Stimulated activated CD4-positive, alpha-beta T cell treated with anti-CD3 and anti-CD28 coated beads, TNF-alpha, amount 100 ng/mL, for 24 hours (primary cell): ENCODE measurements around the gene STAT5B.
"Not testable (repeated sequence)": the region's sequence is repeated elsewhere in the genome, so short reads cannot be mapped to it uniquely, and the experiment has no call there.

Experiments used
- DNase-seq, 3 experiments: peaks; one replicate each; pipeline ENCODE4 v3.0.0-alpha.2; 2020; ENCODE audit warnings: low read depth in 3 of 3

The STAT5B gene

GRCh38 chr17:42233994-42234393 lies 42.2 kb downstream of the STAT5B start:
- DNase-seq, result no peak

DNA sequence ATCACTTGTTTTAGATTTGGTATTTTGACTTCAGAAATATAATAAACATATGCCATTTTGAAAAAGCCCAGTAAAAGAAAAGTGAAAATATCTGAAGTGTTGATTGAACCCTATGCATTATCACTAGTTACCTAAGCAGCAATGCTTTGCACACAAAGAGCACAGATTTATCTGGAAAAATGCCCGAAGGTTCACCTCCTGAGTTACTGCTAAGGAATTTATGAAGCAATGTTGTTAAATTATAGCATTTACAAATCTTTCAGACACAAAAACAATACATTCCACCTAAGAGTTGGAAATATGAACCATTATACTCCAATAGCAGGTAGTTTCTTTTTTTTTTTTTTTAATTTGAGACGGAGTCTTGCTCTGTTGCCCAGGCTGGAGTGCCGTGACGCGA lies 43.0 kb downstream of the STAT5B start:
- DNase-seq, result no peak

DNA sequence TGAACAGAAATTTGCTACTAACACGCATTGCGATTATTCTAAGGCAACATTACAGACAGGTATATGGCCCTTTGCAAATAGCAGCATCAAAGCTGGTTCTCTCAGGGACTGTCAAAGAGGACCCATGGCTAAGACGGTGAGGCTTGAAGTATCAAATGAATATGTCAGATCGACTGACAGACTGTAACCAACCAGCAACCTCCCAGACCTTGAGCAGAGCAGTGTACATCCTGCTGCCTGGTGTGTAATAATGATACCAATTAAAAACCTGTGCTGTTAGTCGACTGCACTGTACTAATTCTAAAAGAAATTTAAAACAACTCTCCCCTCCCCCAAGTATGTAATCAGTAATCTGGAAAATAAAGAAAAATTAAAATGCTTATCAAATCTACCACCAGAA lies 46.0 kb downstream of the STAT5B start:
- no peak for DNase-seq

DNA sequence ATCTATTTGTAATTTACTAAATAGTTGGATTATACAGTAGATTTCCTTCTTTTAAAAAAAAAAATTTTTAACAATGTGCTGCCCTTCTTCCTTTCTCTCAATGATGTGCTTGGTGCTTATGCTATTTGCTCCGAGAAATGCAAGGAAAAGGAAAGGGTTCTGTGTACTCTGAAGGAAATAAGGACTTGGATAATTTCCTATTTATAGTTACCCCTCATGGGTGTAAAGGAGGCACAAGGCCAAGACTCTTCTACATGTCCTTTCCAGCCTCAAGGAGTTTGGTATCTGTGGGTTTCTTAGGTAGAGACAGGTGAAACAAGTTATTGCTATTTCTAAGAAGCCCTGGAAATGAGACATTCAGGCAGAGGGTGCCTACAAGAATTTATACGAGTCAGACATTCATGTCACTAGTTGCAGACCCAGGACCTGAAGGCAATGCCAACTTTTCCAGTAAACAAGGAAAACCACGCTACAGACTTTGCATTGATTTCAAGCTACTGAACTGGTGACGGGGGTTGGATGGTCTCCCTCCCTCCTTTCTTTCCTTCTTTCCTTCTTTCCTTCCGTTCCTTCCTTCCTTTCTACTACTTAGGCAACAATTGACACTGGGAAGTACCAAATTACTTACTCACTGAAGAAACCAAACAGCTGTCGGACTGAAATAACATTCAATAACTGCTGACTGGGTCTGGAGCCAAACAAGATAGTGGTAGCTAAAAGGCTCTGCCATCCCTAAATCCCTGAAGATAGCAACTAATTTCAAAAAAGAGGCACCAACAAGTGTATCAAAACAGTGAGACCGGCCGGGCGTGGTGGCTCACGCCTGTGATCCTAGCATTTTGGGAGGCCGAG lies 48.1 kb downstream of the STAT5B start:
- no peak for DNase-seq

DNA sequence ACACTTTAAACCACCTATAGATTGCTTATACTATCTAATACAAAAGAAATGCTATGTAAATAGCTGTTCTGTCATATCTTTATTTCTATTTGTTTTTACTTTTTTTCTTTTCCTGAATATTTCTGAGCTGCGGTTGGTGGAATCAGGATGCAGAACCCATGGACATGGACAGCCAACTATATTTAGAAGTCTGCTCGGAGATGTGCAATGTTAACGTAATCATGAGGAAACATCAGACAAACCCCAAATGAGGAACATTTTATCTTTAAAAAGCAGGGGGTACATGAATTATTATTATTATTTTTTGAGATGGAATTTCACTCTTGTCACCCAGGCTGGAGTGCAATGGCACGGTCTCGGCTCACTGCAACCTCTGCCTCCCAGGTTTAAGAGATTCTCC lies 50.5 kb downstream of the STAT5B start:
- DNase-seq, result no peak

DNA sequence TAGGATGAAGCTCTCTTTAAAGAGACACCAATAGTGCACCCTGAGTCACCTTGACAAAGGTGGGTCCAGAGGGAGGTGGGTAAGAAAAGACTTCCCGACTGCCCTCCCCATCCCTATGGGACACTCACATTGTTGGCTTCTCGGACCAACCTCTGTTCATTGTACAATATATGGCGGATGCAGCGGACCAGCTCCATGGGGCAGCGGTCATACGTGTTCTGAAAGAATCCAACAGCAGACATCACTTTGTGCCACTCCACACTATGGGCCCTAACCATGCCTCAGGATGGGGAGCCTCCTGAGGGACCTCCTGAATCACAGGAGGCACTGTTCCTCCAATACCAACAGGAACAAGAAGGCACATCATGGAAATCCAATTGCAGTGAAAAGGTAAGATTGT lies 51.5 kb downstream of the STAT5B start:
- no peak for DNase-seq

DNA sequence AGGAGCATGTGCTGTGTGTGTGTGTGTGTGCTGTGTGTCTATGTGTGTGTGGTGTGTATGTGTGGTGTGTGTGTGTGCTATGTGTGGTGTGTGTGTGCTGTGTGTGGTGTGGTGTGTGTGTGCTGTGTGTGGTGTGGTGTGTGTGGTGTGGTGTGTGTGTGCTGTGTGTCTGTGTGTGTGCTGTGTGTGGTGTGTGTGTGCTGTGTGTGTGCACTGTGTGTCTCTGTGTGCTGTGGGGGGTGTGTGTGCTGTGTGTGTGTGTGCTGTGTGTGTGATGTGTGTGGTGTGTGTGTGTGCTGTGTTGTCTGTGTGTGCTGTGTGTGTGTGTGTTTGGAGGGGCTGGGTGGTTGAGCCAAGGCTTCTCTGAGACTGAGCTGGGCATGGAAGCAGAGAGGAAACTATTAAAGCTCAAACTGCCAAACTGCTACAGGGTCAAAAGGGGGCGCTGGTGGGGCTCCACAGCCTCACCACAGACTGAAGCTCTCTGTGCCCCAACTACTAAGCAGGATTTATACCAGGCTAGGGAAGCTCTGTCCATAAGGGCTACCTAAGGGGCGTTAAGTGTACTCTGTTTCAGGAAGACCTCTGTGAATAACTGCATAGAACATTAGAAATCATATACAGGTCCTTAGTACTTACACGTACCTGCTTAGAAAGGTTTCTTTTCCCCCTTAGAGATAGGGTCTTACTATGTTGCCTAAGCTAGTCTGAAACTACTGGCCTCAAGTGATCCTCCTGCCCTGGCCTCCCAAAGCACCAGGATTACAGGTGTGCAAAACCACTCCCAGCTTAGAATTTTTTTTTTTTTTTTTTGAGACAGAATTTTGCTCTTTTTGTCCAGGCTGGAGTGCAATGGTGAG lies 54.1 kb downstream of the STAT5B start:
- DNase-seq, result peak; percentile 29 to 34 (median 30)

DNA sequence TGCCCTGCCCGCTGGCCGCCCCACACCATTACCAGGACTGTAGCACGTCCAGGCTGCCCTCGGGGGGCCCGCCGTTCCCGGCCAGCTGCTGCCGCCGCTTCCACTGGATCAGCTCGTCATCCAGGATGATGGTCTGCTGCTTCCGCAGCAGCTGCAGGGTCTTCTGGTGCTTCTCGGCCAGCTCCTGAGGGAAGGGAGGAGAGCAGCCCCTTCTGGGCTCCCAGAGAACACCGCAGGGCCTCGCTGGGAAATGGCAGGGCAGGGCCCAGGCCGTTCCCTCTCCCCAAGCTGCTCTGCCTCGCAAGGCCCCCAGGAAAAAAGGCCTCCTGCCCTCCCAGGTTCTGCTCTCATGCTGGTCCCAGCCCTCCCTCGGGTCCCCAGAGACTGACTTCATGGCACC lies 56.9 kb downstream of the STAT5B start:
- DNase-seq, result not testable (repeated sequence)

GRCh38 chr17:42214156-42214555 lies 62.0 kb downstream of the STAT5B start:
- no peak for DNase-seq

- DNase-seq, result no peak
Observed at GRCh38 chr17:42212382-42212781, 63.8 kb downstream of the STAT5B start.

DNA sequence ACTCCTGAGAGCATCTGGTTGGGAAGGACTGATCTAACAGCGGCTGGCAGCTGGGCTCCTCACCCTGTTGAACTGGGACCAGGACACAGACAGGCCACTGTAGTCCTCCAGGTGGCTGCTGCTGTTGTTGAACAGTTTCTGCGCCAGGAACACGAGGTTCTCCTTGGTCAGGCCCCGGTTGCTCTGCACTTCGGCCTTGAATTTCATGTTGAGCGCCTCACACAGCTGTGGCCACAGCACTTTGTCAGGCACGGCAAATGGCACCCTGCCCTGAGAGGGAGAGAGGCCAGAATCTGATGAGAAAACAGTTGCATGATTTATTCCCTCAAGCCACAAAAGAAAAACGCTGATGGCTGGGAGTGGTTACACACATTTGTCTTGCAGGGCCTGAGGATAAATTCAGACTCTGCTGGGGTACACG lies 64.3 kb downstream of the STAT5B start:
- DNase-seq, result not testable (repeated sequence)

DNA sequence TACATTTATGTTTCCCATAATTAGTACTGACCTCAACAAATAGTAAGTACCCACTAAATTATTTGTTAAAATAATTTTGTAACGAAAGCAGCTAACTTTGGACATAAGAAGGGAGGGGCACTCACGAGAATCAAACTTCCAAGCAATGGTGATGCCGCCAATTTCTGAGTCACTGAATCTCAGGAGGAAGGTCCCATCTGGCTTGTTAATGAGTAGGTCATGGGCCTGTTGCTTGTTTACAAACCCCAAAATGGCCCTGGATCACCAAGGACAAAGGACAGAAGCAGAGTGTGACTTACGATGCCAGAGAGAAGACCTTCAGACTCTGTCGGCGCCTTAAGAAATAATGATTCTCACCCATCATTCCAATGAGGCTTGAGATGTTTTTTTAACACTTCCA lies 66.1 kb downstream of the STAT5B start:
- no peak for DNase-seq

DNA sequence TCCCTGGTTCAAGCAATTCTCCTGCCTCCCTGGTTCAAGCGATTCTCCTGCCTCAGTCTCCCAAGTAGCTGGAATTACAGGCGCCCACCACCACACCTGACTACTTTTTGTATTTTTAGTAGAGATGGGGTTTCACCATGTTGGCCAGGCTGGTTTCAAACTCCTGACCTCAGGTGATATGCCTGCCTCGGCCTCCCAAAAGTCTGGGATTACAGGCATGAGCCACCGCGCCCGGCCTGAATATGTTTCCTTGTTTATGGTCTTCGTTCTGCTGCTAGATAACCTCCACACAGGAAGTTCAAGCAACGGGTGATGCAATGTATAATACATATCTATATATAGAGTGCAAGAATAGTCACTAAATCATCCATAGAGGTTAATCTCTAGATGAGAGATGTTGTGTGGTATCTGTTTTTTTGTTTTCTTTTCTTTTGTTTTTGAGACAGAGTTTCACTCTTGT lies 70.0 kb downstream of the STAT5B start:
- not testable (repeated sequence) for DNase-seq

DNA sequence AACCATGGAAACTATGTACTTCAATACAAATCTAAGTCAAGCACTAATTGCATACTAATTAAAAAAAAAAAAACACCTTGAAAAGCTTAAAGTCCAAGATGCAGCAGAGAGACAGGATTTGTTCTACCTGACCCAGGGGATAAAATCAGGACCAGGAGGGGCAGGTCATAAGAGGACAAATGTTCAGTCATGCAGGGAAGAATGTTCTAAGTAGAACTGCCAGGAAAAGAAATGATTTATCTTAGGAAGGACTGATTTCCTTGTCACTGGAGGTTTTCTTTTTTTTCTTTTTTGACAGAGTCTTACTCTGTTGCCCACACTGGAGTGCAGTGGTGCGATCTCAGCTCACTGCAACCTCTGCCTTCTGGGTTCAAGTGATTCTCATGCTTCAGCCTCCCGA lies 72.8 kb downstream of the STAT5B start:
- no peak for DNase-seq

DNA sequence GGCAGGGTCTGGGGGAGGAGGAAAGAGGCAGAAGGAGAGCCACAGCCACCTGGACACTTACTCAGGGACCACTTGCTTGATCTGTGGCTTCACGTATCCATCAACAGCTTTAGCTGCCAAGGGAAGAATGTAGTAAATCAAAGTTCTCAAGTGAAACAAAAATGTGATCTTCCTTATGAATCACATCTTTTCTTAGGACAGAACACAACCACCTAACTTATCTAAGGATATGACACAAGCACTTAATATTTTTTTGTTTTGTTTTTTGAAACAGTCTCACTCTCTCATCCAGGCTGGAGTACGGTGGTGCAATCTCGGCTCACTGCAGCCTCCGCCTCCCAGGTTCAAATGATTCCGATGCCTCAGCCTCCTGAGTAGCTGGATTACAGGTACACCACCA lies 73.5 kb downstream of the STAT5B start:
- DNase-seq, result no peak

- DNase-seq, result no peak
Observed at GRCh38 chr17:42202159-42202558, 74.0 kb downstream of the STAT5B start.

DNA sequence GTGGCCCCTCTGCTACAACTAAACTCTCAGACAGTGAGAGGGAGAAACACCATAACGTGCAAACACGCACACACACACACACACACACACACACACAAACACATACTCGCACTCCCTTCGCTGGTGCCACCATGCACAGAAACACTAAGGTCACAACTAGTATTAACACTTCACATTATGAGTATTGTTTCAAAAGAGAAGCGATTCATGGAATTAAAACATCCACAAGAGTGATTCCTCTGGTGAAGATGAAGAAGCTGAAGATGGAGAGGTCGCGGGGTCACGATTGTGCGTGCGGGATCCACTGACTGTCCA lies 74.8 kb downstream of the STAT5B start:
- DNase-seq, result no peak

DNA sequence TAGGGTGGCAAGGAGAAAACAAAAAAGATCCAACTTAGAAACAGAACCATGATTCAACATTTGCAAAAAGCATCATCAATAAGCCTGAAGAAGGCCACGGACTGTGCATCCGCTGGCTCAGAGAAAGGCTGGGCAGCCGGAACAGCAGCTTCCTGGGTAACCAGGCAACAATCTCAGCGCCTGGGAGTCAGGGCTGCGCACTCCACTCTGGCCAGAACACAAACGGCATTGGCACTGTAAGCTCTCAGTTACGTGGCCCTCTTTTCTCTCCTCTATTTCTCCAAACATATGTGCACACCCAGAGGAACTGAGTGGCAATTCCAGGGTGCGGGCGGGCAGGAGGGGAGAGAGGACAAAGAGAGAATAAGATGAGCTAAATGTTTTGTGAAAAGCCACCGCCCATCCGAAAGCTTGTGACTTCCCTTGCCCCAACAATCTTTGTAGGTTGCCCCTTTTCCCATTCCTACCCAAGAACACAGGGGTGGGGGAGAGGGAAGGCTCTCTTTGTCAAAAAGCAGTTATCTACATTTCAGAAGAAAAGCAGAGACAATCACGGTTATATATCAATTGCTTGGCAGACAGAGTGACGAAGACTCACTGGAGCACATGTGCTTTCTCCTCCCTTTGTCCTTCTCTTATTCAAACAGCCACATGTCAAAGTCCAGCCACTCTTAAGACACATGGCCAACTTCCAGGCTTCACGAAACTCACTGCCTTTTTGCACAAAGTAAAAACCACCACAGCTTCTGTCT lies 75.3 kb downstream of the STAT5B start:
- DNase-seq, result no peak

DNA sequence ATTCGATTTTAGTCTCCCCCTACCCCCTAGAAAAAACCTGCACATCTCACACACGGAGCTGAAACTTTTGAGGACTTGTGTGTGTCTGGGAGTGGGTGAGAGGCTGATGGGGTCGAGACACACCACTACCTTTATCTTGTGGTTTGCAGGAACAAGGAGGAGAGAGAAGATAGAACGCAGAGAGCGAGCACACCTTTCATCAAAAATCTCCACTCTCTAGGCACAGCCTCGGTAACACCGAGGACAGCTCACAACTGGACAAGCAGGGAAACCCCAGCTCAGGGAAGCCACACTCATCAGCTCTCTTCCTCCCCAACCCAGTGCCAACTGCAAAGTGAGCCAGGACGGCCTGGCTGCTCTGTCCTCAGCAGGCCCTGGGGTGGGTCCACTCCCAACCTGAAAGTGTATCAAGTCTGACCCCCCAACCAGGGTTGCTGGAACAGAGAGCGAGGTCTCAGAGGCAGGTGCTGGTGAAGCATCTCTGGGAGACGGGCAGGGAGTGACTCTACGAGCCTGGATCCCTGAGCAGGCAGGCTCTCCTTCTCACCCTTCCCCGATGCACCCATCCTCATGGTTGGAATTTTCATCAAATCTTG lies 76.7 kb downstream of the STAT5B start:
- no peak for DNase-seq

DNA sequence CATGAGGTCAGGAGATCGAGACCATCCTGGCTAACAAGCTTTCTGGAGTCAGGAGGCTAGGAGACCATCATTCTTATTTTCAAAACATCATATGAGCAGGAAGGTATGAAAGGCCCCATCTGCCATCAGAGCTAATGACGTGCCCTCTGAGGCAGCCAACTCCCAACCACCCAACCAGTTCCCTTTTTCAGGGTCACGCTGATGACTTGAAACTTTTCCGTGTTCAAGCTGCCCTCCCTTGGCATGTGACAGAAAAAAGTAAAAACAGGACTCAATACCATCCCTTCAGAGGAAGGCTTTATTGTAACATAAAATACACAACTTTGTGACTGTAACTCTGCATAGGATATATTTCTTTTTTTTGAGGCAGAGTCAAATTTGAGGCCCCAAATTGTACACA lies 77.3 kb downstream of the STAT5B start:
- no peak for DNase-seq

- DNase-seq, result no peak
Observed at GRCh38 chr17:42197564-42198156, 78.5 kb downstream of the STAT5B start.
